Measurements from ENCODE around the gene SWT1.
"Not testable (repeated sequence)": the region's sequence is repeated elsewhere in the genome, so short reads cannot be mapped to it uniquely, and the experiment has no call there.

The SWT1 gene

DNA sequence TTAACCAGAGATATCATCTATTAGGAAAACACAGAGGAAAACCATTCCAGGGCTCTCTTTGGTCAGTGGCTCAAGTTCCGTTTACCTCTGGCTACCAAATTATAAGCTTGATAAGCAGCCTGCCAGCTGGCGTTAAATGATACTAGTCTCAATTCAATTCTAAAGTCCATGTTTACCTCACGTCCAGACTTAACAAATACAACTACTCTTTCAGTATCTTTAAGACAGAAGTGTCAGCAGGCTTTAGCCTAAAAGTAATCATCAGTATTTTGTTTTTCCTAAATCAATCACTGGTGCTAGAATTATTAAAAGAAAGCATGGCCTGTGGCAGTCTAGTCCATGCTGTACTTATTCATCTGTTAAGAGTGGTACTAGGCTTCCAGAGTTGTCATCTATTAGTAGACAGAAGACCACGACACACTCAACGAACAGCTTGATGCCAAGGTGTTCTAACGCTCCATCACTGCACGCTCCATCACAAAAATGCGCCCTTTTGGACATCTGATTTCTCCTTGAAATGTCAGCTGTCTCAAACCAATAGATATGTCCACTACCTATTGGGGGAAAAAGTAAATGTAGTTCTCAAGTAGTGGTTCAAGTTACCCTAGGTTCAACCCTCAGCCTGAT, 158.6 kb downstream of the SWT1 start:
- no peak for DNase-seq (ENCODE audit: low read depth, low spot score)
- peak overlapping the region; percentile 93 for H3K27ac ChIP-seq

GRCh38 chr1:185316163-185317033, 159.4 kb downstream of the SWT1 start:
- DNase-seq (ENCODE audit: low read depth, low spot score) = peak; percentile 48
- peak overlapping the region; percentile 93 for H3K27ac ChIP-seq

- peak within 1 kb of the TSS; percentile 93 for H3K27ac ChIP-seq
- peak; percentile 83 for DNase-seq (ENCODE audit: low read depth, low spot score)
Observed at GRCh38 chr1:185317034-185317885, 160.3 kb downstream of the SWT1 start, which contains the start of gene IVNS1ABP. TSS of gene IVNS1ABP (minus strand) at chr1:185317243. CDS start at chr1:185309493, 7,750 bp downstream.

GRCh38 chr1:185317886-185318310, 160.9 kb downstream of the SWT1 start:
- peak; percentile 53 for DNase-seq (ENCODE audit: low read depth, low spot score)
- peak overlapping the region; percentile 93 for H3K27ac ChIP-seq

DNA sequence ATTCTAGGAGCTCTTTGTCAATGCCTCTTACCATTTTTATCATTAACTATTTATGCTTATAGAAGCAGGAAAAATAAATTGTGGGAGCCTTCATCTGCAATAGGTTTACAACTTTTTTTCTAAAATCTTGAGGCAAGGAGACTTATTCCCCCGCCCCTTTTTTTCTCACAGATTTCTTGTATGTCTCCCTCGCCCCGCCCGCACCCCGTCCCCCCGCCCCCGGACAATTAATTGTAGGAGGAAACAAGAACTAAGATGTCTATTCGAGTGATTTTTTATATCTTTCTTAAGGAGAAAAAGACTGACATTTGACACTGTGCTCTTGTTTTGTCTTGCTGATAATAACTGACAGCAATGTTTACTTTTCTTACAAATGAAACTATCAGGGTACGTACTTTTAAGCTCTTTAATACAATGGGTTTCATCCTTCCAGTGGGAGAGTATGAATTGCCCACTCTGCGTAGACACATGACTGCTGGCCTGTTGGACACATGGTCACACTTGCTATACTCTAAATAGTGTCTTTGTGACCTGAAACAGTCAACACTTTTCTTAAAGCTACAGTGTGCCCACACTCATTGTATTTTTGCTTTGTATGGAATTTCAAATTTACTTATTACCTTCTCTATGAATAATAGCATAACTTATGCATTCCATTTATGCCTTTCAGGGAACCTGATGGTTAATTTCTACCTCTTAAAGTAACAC, 161.6 kb downstream of the SWT1 start:
- H3K27ac ChIP-seq = peak overlapping the region; percentile 93
- DNase-seq (ENCODE audit: low read depth, low spot score) = no peak

- DNase-seq (ENCODE audit: low read depth, low spot score) = no peak
- H3K27ac ChIP-seq = no peak overlapping the region
Observed at GRCh38 chr1:185319139-185319475, 162.1 kb downstream of the SWT1 start.

DNA sequence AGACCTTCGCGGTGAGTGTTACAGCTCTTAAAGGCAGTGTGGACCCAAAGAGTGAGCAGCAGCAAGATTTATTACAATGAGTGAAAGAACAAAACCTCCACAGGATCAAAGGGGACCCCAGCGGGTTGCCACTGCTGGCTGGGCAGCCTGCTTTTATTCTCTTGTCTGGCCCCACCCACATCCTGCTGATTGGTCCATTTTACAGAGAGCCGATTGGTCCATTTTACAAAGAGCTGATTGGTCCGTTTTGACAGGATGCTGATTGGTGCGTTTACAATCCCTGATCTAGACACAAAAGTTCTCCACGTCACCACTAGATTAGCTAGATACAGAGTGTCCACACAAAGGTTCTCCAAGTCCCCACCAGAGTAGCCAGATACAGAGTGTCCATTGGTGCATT, 164.1 kb downstream of the SWT1 start:
- not testable (repeated sequence) for H3K27ac ChIP-seq; DNase-seq (ENCODE audit: low read depth, low spot score)

DNA sequence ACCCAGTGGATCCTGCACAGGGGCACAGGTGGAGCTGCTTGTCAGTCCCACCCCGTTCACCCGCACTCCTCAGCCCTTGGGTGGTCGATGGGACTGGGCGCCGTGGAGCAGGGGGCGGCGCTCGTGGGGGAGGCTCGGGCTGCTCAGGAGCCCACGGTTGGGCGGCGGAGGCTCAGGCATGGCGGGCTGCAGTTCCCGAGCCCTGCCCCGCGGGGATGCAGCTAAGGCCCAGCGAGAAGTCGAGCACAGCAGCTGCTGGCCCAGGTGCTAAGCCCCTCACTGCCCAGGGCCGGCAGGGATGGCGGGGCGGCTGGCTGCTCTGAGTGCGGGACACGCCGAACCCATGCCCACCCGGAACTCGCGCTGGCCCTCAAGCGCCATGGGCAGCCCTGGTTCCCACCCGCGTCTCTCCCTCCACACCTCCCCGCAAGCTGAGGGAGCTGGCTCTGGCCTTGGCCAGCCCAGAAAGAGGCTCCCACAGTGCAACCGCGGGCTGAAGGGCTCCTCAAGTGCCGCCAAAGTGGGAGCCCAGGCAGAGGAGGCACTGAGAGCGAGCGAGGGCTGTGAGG, 164.8 kb downstream of the SWT1 start:
- not testable (repeated sequence) for DNase-seq (ENCODE audit: low read depth, low spot score); H3K27ac ChIP-seq

- no peak for DNase-seq (ENCODE audit: low read depth, low spot score)
- no peak overlapping the region for H3K27ac ChIP-seq
Observed at GRCh38 chr1:185322636-185323035, 165.7 kb downstream of the SWT1 start.

GRCh38 chr1:185324118-185324517, 167.2 kb downstream of the SWT1 start:
- H3K27ac ChIP-seq = no peak overlapping the region
- no peak for DNase-seq (ENCODE audit: low read depth, low spot score)

DNA sequence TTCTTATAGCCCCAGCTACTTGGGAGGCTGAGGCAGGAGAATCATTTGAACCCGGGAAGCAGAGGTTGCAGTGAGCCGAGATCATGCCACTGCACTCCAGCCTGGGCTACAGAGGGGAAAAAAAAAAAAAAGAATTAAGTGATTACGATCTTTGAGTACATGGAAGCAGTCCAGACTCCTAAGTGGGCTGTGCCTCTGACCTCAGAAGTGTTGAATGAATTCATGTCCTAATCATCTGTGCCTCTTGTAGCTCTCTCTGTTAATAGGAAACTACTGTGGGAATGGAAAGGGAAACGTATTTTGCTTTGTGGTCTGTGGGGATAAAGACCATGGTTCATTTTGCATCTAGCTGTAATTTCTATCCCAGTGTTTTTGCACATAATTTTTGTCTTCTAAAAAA, 168.4 kb downstream of the SWT1 start:
- no peak for DNase-seq (ENCODE audit: low read depth, low spot score)
- no peak overlapping the region for H3K27ac ChIP-seq

GRCh38 chr1:185328255-185328654, 171.3 kb downstream of the SWT1 start:
- H3K27ac ChIP-seq = no peak overlapping the region
- no peak for DNase-seq (ENCODE audit: low read depth, low spot score)

DNA sequence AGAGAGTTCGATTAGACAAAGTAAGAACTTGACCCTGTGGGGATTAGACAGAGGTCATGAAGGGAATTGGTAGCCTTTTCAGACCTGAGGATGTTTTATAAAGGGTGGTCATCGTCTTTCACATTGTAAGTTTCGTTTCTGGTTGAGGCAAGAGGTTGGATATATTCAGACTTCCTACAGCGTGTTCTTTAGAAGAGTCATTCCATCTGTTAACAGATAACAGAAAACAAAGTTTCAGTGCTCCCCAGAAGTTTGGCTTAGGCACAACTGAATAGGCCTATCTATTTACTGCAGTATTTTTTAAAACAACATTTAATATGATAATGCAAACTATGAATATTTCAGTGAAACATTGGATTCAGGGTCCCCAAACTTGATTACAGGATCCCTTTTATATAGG, 177.2 kb downstream of the SWT1 start:
- H3K27ac ChIP-seq = no peak overlapping the region
- no peak for DNase-seq (ENCODE audit: low read depth, low spot score)

GRCh38 chr1:185337246-185337645, 180.3 kb downstream of the SWT1 start:
- H3K27ac ChIP-seq = no peak overlapping the region
- DNase-seq (ENCODE audit: low read depth, low spot score) = no peak

- no peak for DNase-seq (ENCODE audit: low read depth, low spot score)
- H3K27ac ChIP-seq = no peak overlapping the region
Observed at GRCh38 chr1:185338719-185339622, 182.0 kb downstream of the SWT1 start.

GRCh38 chr1:185341196-185341781, 184.3 kb downstream of the SWT1 start:
- no peak overlapping the region for H3K27ac ChIP-seq
- no peak for DNase-seq (ENCODE audit: low read depth, low spot score)
